Prostate gland (tissue), 2 donors: ENCODE measurements around the gene MAP4K2. TPM values are rescaled to one million over a fixed set of nuclear protein-coding genes. Genes with fewer than 3 reads are reported as not detected.

Experiments used
- DNase-seq: peaks from one replicate; pipeline ENCODE4 v3.0.0-alpha.2; 2019; ENCODE audit warnings: low spot score
- H3K27ac ChIP-seq, 2 donors: fragments of 200-600 bp; sonication (generic); 2 replicates each; pipeline ENCODE4 v1.5.1; 2017 to 2019
- H3K27me3 ChIP-seq: fragments of 200-600 bp; sonication (generic); replicated peaks from 2 replicates; pipeline ENCODE4 v1.5.1; 2019; ENCODE audit not compliant: insufficient read depth
- H3K36me3 ChIP-seq, 2 donors: fragments of 200-600 bp; sonication (generic); 1 replicate in 1 of 2; 2 replicates in 1 of 2; pipeline versions ENCODE4 v1.5.1 to v1.8.1; 2017 to 2019
- H3K4me1 ChIP-seq: fragments of 200-600 bp; sonication (generic); replicated peaks from 2 replicates; pipeline ENCODE4 v1.5.1; 2019
- H3K4me3 ChIP-seq, 2 donors: fragments of 200-600 bp; sonication (generic); 2 replicates each; pipeline ENCODE4 v1.5.1; 2017 to 2019
- H3K9me3 ChIP-seq: fragments of 200-600 bp; sonication (generic); 2 replicates; pipeline ENCODE4 v1.5.1; 2017
- POLR2A ChIP-seq: fragments of 450-650 bp; IDR thresholded peaks from one replicate; pipeline ENCODE4 v1.6.1; 2016; ENCODE audit warnings: antibody characterized with exemption, mild to moderate bottlenecking
- POLR2AphosphoS5 ChIP-seq: sonication (generic); formaldehyde crosslinking; IDR thresholded peaks from one replicate; pipeline ENCODE4 v1.6.1; 2017; ENCODE audit warnings: antibody characterized with exemption
- WGBS: methylation state at CpG from one replicate; pipeline ENCODE4 v1.1.5; 2018; 5-methylcytosine and 5-hydroxymethylcytosine counted together
- intact Hi-C: fragments of 100-400 bp; cut with DNase I; formaldehyde crosslinking; loops from one replicate; pipeline ENCODE4 v1.14.2; 2022
- total RNA-seq, 2 donors: library from RNA; depleted of rRNA; stranded (reverse); fragments of >200 nt; gene quantifications; one replicate each; pipeline ENCODE4 v1.1.0, GENCODE V29; 2016
- TF ChIP-seq, protein P1 (sequence below), 4 experiments: fragments of 200-600 bp in 2 of 4; fragments of 450-650 bp in 2 of 4; sonication (generic) in 2 of 4; IDR thresholded peaks; 1 replicate in 3 of 4; 2 replicates in 1 of 4; pipeline ENCODE4 v1.5.1; 2016 to 2019; ENCODE audit warnings: antibody characterized with exemption in 4 of 4, mild to moderate bottlenecking in 2 of 4, moderate library complexity in 2 of 4

Gene MAP4K2
- total RNA-seq, 2 donors from 2014 or later = 10.7 to 35.8 TPM

DNA sequence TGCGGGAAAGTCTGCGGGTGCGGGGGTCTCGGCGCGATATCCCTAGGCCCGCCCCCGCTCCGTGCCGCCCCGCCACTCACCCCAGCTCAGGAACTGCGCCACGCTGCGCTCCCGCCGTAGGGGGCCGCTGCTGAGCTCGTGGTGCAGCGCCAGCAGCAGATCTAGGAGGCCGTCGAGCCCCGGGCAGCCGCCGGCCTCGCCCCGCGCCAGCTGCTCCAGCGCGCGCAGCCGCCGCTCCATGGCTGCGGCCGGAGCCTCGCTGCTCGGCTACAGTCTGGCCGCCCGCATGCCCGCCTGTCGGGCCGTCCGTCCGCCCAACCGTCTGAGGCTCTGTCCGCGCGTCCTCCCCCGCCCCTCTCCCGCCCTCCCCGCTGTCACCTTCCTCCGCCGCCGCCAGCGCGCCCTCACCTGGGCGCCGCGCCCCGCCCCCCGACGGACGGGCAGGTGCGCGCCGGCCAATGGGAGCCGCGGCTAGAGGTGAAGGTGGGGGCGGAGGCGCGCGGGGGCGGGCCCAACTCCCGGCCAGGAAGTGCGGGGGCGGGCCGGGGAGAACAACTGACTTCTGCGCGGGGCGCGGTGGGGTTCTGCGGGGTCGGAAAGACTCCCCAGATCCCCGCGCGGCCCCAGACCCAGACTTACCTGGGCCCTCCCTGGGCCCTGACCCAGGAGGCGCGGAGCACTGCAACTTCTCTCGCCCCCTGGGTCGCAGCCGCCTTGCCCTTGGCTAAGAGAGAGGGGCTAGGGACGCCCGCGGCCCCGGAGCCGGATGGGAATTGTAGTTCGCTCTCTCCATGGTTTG lies 41.5 kb upstream of the MAP4K2 start, which contains the start of gene CDC42BPG:
Gene CDC42BPG, minus strand, starts transcription at position 324 of the 799 bp plus-strand sequence. Its CDS starts 84 bp downstream, at position 240.
- Histone ChIP-seq H3K27me3 (no peaks in the 10 kb centered on the region), H3K9me3 (no peaks in the 10 kb centered on the region), H3K27ac (peak within 1 kb of the TSS; percentile 89 to 90), H3K4me3 (peak within 1 kb of the TSS; percentile 56 to 65), H3K4me1 (peaks cover 10% of the 10 kb centered on the region), H3K36me3 (no peaks in the 10 kb centered on the region)
- WGBS = 2% methylated on average over 52 of the region's 96 CpGs
- intact Hi-C loops = loop anchor here (5.0 kb wide), 1 partner anchor 153 kb away; the partner anchor contains the start of gene BATF2
- peak; percentile 90 for DNase-seq
- TF ChIP-seq, protein P1, sequence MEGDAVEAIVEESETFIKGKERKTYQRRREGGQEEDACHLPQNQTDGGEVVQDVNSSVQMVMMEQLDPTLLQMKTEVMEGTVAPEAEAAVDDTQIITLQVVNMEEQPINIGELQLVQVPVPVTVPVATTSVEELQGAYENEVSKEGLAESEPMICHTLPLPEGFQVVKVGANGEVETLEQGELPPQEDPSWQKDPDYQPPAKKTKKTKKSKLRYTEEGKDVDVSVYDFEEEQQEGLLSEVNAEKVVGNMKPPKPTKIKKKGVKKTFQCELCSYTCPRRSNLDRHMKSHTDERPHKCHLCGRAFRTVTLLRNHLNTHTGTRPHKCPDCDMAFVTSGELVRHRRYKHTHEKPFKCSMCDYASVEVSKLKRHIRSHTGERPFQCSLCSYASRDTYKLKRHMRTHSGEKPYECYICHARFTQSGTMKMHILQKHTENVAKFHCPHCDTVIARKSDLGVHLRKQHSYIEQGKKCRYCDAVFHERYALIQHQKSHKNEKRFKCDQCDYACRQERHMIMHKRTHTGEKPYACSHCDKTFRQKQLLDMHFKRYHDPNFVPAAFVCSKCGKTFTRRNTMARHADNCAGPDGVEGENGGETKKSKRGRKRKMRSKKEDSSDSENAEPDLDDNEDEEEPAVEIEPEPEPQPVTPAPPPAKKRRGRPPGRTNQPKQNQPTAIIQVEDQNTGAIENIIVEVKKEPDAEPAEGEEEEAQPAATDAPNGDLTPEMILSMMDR (IDR thresholded peaks at IDR 0.05) = peak; percentile 24 to 82 (median 62)
- peak; percentile 80 for TF ChIP-seq POLR2A
- peak; percentile 43 for TF ChIP-seq POLR2AphosphoS5

DNA sequence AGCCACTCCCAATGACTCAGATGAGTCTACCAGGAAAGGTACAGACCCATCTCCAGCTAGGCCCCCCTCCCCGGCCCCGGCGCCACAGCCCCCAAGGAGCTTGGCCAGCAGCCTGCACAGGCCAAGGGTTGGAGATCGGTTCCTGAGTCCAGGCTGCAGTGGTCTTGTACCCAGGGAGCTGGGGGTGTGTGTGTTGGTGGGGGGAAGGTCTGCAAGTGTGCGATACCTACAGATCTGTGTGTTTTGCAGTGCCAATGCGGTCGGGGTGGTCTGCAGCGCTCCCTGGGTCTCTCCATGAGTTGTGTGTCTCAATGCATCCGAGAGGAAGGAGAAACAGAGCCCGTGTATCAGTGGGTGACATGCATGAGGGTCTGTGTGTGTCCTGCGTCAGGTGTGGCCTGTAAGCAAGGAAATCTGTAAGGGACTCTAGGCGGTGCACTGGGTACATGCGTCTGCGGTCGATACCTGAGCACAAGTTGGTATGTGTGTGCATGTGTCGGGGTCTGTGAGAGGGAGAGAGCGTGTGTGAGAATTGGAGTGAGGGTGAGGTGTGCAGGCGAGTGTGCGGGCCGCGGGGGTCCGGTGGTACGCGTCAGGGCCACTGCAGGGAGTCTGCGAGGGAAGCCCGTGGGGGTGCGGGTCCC lies 40.8 kb upstream of the MAP4K2 start:
- Histone ChIP-seq H3K27ac (peak overlapping the region; percentile 89 to 90), H3K4me1 (peaks cover 10% of the 10 kb centered on the region), H3K9me3 (no peaks in the 10 kb centered on the region), H3K36me3 (no peaks in the 10 kb centered on the region), H3K27me3 (no peaks in the 10 kb centered on the region), H3K4me3 (peak overlapping the region; percentile 56 to 65)
- TF ChIP-seq POLR2AphosphoS5 (no peak), POLR2A (no peak)
- TF ChIP-seq, protein P1 (IDR thresholded peaks at IDR 0.05) = no peak
- intact Hi-C loops = no loop called here
- DNase-seq = no peak
- WGBS = 28% methylated on average over 27 of the region's 27 CpGs

DNA sequence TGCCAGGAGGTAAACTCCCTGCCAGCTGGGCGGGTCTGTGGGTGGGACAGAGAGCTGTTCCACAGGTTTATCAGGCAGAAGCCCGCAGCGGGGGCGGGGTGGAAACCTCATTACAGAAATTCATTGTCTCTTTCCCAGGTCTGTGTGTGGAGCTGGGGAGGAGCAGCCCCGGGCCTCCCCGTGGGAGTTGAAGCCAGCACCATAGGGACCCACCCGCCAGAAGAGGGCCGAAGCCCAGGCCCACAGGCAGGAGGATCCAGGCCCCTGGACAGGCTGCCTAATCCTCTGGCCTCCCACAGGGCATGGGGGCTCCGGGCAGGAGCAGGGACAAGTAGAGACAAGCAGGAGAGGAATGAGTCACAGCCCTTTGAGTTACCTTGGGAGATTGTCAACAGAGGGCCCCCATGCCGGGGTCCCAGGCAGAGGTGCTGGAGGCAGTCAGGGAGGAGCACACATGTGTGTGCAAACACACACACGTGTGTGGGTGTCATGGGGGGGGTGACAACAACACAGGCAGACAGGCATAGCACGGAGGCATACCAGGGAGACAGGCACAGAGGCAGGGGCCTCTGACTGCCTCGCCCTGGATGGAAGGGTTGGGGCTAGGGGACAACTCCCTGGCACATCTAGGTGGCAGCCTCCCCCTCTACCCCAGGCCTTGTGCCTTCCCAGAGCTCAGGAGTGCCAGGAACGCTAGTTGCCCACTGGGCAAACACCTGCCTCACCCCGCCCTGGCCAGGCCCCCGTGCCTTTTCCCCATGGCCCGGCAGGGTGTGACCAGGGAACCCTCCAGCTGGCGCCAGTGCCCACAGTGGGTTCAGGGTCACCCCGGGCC lies 40.1 kb upstream of the MAP4K2 start:
- intact Hi-C loops = no loop called here
- peaks cover 0 to 4% of the 10 kb centered on the region in 2 donors for H3K36me3 ChIP-seq
- H3K27ac ChIP-seq = peak overlapping the region; percentile 89 to 90
- WGBS = 41% methylated on average over 18 of the region's 19 CpGs
- peak; percentile 85 for DNase-seq
- peak overlapping the region; percentile 56 to 65 for H3K4me3 ChIP-seq
- peaks cover 10% of the 10 kb centered on the region for H3K4me1 ChIP-seq
- H3K9me3 ChIP-seq = no peaks in the 10 kb centered on the region
- peak; percentile 77 for TF ChIP-seq POLR2AphosphoS5
- peak; percentile 12 for TF ChIP-seq POLR2A
- TF ChIP-seq, protein P1 (IDR thresholded peaks at IDR 0.05) = peak in 1 of 4 experiments; percentile 8
- no peaks in the 10 kb centered on the region for H3K27me3 ChIP-seq

DNA sequence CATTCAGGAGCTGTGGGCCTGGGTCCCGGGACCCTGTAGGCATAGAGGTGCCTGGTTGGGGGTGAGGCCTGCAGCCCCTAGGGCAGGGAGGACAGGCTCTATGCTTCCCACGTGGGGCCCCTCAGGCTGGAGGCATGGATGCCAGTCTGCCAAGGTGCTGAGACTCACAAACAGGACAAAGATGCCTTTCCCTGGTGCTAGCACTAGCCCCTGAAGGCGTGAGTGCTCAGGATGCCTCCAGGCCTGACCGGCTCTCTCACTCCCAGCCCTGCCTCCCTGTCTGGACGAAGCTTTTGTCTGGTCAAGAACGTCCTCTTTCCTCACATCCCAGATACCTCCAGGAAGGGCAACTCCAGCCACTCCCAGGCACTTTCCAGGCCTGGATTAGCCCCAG lies 39.3 kb upstream of the MAP4K2 start:
- intact Hi-C loops = no loop called here
- H3K4me3 ChIP-seq = peak overlapping the region in 1 of 2 donors; percentile 65
- TF ChIP-seq POLR2AphosphoS5 (no peak), POLR2A (no peak)
- TF ChIP-seq, protein P1 (IDR thresholded peaks at IDR 0.05) = no peak
- 37% methylated on average over 6 of the region's 6 CpGs for WGBS
- peak overlapping the region; percentile 89 to 90 for H3K27ac ChIP-seq
- no peaks in the 10 kb centered on the region for H3K27me3 ChIP-seq
- no peaks in the 10 kb centered on the region for H3K9me3 ChIP-seq
- peaks cover 10% of the 10 kb centered on the region for H3K4me1 ChIP-seq
- peaks cover 0 to 4% of the 10 kb centered on the region in 2 donors for H3K36me3 ChIP-seq
- DNase-seq = no peak
